Body of pancreas (tissue), 4 donors: ENCODE measurements around the gene FAM149A.

Experiments used
- CTCF ChIP-seq, 7 experiments: fragments of 450-650 bp in 4 of 7; fragments of 200-600 bp in 3 of 7; sonication (generic) in 3 of 7; IDR thresholded peaks; one replicate each; pipeline ENCODE4 v1.5.1; 2016 to 2019; ENCODE audit warnings: antibody characterized with exemption in 7 of 7
- POLR2A ChIP-seq, 3 donors: fragments of 450-650 bp; IDR thresholded peaks; one replicate each; pipeline ENCODE4 v1.6.1; 2016; ENCODE audit warnings: antibody characterized with exemption in 3 of 3, mild to moderate bottlenecking in 2 of 3

- TF ChIP-seq CTCF (IDR thresholded peaks at IDR 0.05) (no peak), POLR2A (IDR thresholded peaks at IDR 0.05) (no peak)
These were observed 22.3 kb upstream of the FAM149A start for GRCh38 chr4:186082221-186082620.
